ENCODE measurements around the gene TMPRSS4. TPM values are rescaled to one million over a fixed set of nuclear protein-coding genes. Genes with fewer than 3 reads are reported as not detected.

The TMPRSS4 gene
- total RNA-seq, 1 experiment from 2014 or later: 99.9 TPM

DNA sequence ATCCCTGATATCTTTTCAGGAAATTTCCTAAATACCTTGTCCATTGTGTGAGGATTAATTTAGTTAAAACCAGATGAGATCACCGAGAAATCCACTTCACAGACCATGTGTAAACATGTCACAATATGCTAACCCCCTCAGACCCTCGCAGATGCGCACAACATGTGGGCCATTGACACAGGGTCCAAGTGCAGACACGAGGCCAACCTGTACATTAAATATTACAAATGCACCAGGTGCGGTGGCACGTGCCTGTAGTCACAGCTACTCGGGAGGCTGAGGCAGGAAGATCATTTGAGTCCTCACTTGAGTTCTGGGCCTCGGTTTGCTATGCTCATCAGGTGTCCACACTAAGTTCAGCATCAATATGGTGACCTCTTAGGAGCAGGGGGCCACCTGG, 9.9 kb upstream of the TMPRSS4 start:
- Mint-ChIP-seq H3K4me1 (ENCODE audit: low read depth, unreplicated experiment) (no peaks in the 10 kb centered on the region), H3K9me3 (ENCODE audit: low read depth, unreplicated experiment) (peaks cover 3% of the 10 kb centered on the region), H3K36me3 (ENCODE audit: insufficient read depth, unreplicated experiment) (no peaks in the 10 kb centered on the region), H3K27me3 (ENCODE audit: unreplicated experiment) (no peaks in the 10 kb centered on the region), H3K4me3 (ENCODE audit: low read depth, unreplicated experiment) (no peak overlapping the region), H3K27ac (ENCODE audit: unreplicated experiment) (no peak overlapping the region)
- no peak for DNase-seq
- intact Hi-C loops (cut with micrococcal nuclease; ENCODE audit: unreplicated experiment): no loop called here
- BruUV-seq (replicated peaks): no TSS peak
- TF ChIP-seq, protein P1, sequence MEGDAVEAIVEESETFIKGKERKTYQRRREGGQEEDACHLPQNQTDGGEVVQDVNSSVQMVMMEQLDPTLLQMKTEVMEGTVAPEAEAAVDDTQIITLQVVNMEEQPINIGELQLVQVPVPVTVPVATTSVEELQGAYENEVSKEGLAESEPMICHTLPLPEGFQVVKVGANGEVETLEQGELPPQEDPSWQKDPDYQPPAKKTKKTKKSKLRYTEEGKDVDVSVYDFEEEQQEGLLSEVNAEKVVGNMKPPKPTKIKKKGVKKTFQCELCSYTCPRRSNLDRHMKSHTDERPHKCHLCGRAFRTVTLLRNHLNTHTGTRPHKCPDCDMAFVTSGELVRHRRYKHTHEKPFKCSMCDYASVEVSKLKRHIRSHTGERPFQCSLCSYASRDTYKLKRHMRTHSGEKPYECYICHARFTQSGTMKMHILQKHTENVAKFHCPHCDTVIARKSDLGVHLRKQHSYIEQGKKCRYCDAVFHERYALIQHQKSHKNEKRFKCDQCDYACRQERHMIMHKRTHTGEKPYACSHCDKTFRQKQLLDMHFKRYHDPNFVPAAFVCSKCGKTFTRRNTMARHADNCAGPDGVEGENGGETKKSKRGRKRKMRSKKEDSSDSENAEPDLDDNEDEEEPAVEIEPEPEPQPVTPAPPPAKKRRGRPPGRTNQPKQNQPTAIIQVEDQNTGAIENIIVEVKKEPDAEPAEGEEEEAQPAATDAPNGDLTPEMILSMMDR (IDR thresholded peaks at IDR 0.05; ENCODE audit: unreplicated experiment): no peak
- CTCF ChIA-PET: no interaction called here

- H3K27ac Mint-ChIP-seq (ENCODE audit: unreplicated experiment): no peak overlapping the region
- TF ChIP-seq, protein P1 (IDR thresholded peaks at IDR 0.05; ENCODE audit: unreplicated experiment): no peak
- no peaks in the 10 kb centered on the region for H3K27me3 Mint-ChIP-seq (ENCODE audit: unreplicated experiment)
- BruUV-seq (replicated peaks): no TSS peak
- CTCF ChIA-PET: no interaction called here
- no peak for DNase-seq
- no peaks in the 10 kb centered on the region for H3K4me1 Mint-ChIP-seq (ENCODE audit: low read depth, unreplicated experiment)
- intact Hi-C loops (cut with micrococcal nuclease; ENCODE audit: unreplicated experiment): no loop called here
- no peak overlapping the region for H3K4me3 Mint-ChIP-seq (ENCODE audit: low read depth, unreplicated experiment)
- no peaks in the 10 kb centered on the region for H3K36me3 Mint-ChIP-seq (ENCODE audit: insufficient read depth, unreplicated experiment)
- H3K9me3 Mint-ChIP-seq (ENCODE audit: low read depth, unreplicated experiment): peaks cover under 1% of the 10 kb centered on the region
These were observed 8.5 kb upstream of the TMPRSS4 start for GRCh38 chr11:118068206-118068944.

GRCh38 chr11:118068945-118069612, 7.8 kb upstream of the TMPRSS4 start:
- TF ChIP-seq, protein P1 (IDR thresholded peaks at IDR 0.05; ENCODE audit: unreplicated experiment): no peak
- no peaks in the 10 kb centered on the region for H3K36me3 Mint-ChIP-seq (ENCODE audit: insufficient read depth, unreplicated experiment)
- H3K9me3 Mint-ChIP-seq (ENCODE audit: low read depth, unreplicated experiment): no peaks in the 10 kb centered on the region
- H3K4me1 Mint-ChIP-seq (ENCODE audit: low read depth, unreplicated experiment): peaks cover 5% of the 10 kb centered on the region
- DNase-seq: no peak
- H3K4me3 Mint-ChIP-seq (ENCODE audit: low read depth, unreplicated experiment): no peak overlapping the region
- H3K27ac Mint-ChIP-seq (ENCODE audit: unreplicated experiment): no peak overlapping the region
- intact Hi-C loops (cut with micrococcal nuclease; ENCODE audit: unreplicated experiment): no loop called here
- CTCF ChIA-PET: no interaction called here
- no TSS peak for BruUV-seq (replicated peaks)
- no peaks in the 10 kb centered on the region for H3K27me3 Mint-ChIP-seq (ENCODE audit: unreplicated experiment)

GRCh38 chr11:118071416-118072030, 5.4 kb upstream of the TMPRSS4 start:
- CTCF ChIA-PET: no interaction called here
- Mint-ChIP-seq H3K27ac (ENCODE audit: unreplicated experiment) (no peak overlapping the region), H3K4me3 (ENCODE audit: low read depth, unreplicated experiment) (no peak overlapping the region), H3K36me3 (ENCODE audit: insufficient read depth, unreplicated experiment) (peaks cover 3% of the 10 kb centered on the region), H3K4me1 (ENCODE audit: low read depth, unreplicated experiment) (peaks cover 27% of the 10 kb centered on the region), H3K27me3 (ENCODE audit: unreplicated experiment) (no peaks in the 10 kb centered on the region), H3K9me3 (ENCODE audit: low read depth, unreplicated experiment) (no peaks in the 10 kb centered on the region)
- BruUV-seq (replicated peaks): no TSS peak
- DNase-seq: no peak
- TF ChIP-seq, protein P1 (IDR thresholded peaks at IDR 0.05; ENCODE audit: unreplicated experiment): no peak
- intact Hi-C loops (cut with micrococcal nuclease; ENCODE audit: unreplicated experiment): no loop called here
